ENCODE data around the gene SOX30.

Gene SOX30

GRCh38 chr5:157607371-157608161 lies 44.7 kb downstream of the SOX30 start:
- DNase-seq (ENCODE audit: low spot score) = peak; percentile 6

GRCh38 chr5:157606046-157606445 lies 46.2 kb downstream of the SOX30 start:
- no peak for DNase-seq (ENCODE audit: low spot score)

- DNase-seq (ENCODE audit: low spot score) = no peak
Measured at GRCh38 chr5:157603333-157604190, 48.7 kb downstream of the SOX30 start.

DNA sequence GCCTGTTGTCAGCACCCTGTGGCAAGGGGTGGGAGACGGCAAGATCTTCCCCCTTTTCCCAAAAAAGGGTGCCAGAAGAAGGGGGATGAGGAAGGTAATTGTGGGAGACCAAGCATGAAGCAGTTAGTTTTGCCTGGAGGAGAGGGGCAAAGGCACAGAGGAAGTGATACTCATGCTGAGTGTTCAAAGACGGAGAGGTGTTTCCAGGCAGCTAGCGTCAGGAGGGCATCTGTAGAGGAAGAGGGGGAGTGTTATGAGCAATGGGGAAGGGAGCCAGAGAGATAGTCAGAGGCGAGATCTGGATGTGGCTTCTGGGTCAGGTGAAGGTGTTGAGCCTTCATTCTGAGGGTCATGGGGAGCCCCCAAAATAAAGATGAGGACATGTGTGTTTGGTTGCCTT lies 49.7 kb downstream of the SOX30 start:
- no peak for DNase-seq (ENCODE audit: low spot score)

GRCh38 chr5:157600252-157600651 lies 52.0 kb downstream of the SOX30 start:
- DNase-seq (ENCODE audit: low spot score) = no peak

GRCh38 chr5:157599565-157599964 lies 52.7 kb downstream of the SOX30 start:
- DNase-seq (ENCODE audit: low spot score) = no peak

- DNase-seq (ENCODE audit: low spot score) = no peak
Measured at GRCh38 chr5:157598350-157598936, 53.8 kb downstream of the SOX30 start.

GRCh38 chr5:157597277-157597676 lies 55.0 kb downstream of the SOX30 start:
- DNase-seq (ENCODE audit: low spot score) = no peak

DNA sequence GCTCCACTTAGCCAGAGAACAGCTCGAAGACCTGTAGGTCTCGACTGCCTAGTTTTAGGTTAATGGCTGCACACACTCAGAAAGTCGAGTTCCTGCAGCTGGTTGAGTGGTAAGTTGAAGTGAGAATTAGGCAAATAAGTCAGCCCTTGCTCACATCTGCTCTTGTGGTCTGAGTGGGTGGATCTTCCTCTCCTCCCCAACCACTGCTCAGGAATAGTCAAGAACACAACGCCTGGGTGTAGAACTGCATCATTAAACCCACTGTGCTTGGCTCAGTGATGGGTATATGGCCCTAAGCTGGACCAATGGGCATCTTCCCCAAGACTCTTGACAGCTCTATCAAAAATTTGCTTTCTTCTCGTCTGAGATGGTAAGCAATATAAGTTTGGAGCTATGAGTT lies 55.8 kb downstream of the SOX30 start:
- DNase-seq (ENCODE audit: low spot score) = no peak

DNA sequence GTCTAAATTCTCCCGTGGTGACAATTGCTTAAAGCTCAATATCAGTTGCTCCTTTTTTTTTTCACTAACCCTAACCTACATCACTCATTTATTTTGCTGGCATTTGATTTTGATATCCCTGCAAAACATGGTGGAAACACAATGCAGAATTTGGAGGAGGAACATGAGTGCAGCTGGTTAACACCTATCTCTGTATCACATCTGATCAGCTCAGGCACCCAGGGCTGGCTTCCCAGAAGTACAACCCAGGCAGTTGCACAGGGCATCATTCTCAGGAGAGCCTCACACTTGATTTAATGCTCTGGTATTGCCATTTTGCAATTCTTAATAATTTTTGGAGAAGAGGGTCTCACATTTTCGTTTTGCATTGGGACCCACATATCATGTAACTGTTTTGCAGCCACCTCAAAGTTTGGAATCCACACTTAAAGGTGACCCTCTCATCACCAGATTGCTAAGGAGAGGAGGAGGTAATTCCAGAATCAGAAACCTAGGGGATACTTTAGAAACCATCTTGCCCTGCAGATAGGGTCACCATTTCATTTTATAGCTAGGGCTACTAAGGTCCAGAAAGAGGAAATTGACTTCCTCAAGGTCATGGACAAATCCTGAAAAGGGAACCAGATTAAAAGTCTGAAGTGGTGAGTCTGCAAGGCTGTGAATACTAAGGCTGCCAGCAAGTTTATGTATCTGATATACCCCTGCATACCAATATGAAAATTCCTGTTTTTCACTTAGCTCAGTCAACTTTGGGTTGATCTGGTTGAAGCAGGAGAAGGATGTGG lies 57.4 kb downstream of the SOX30 start:
- DNase-seq (ENCODE audit: low spot score) = no peak

GRCh38 chr5:157594257-157594656 lies 58.0 kb downstream of the SOX30 start:
- no peak for DNase-seq (ENCODE audit: low spot score)

- no peak for DNase-seq (ENCODE audit: low spot score)
Measured at GRCh38 chr5:157593052-157593757, 59.0 kb downstream of the SOX30 start.

- no peak for DNase-seq (ENCODE audit: low spot score)
Measured at GRCh38 chr5:157592594-157592993, 59.6 kb downstream of the SOX30 start.

- DNase-seq (ENCODE audit: low spot score) = no peak
Measured at GRCh38 chr5:157590478-157590877, 61.8 kb downstream of the SOX30 start.

DNA sequence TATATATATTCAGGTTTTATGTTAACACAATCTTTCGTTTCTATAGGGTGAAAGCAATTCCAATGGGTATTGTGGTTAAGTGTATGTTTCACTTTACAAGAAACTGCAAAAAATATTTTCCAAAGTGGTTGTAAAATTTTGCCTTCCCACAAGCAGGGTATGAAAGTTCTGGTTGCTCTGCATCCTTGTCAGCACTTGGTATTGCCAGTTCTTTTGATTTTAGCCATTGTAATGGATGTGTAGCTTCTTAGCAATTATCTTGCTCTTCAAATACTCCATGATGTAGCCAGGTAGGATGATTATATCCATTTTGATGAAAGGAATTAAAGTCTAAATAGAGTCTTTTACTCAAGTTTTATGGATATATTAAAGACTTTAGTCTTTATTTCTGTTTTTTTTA lies 67.6 kb downstream of the SOX30 start:
- no peak for DNase-seq (ENCODE audit: low spot score)

GRCh38 chr5:157582731-157583620 lies 69.3 kb downstream of the SOX30 start:
- DNase-seq (ENCODE audit: low spot score) = no peak

GRCh38 chr5:157581901-157582300 lies 70.3 kb downstream of the SOX30 start:
- no peak for DNase-seq (ENCODE audit: low spot score)

DNA sequence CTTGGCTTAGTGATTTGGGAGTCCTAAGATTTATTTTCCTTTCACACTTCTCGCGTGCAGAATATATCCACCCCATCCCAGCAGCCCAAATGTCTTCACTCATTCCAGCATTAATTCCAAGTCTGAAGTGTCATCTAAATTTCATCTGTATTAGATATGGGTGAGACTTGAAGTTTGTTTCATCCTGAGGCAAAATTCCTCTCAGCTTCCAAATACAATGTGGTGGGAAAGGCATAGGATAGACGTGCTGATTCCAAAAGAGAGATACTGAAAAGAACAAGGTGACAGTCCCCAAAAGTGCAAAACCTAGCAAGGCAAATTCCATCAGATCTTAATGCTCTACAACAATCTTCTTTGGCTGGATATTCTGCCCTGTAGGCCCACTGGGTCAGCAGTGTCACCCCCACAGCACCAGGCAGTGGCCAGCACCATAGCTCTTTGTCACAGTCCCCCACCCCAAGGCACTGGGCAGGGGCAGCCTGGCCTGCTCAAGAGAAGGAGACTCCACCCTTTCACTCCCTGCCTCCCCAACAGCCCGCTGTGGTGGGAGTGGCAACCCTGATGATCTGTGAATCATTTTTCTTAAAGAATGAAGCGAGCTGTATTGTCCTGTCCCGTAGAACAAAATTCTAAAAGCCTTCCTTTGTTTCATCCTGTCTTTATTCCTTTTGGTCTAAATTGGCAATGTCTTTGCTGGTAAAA lies 74.0 kb downstream of the SOX30 start:
- DNase-seq (ENCODE audit: low spot score) = no peak

DNA sequence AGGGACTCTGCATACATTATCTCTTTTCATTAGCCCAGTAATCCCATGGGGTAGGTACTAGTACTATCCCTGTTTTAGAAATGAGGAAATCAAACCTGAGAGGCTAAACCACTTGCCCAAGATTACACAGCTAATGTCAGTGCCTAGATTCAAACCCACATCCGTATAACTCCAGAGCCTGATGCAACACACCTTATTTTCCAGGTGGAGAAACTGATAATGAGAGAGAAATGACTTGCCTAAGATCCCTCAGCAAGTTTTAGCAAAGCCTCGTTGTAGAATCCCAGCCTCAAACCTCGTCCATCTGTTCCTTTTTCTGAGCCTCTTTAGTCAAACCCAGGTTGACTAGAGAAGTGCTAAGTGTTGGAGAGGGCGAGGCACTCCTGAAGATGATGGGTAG lies 75.6 kb downstream of the SOX30 start:
- no peak for DNase-seq (ENCODE audit: low spot score)

Data from hematopoietic multipotent progenitor cell treated with erythropoietin and hydrocortisone succinate and interleukin-3 and kit ligand, for 15 days (in vitro differentiated cells).